CD4-positive, alpha-beta T cell treated with Interleukin-6 at 100 ng/mL for 8 hours (primary cell): ENCODE measurements around the gene VWA3A.

Source experiments
- DNase-seq: peaks from one replicate; pipeline ENCODE4 v3.0.0-alpha.2; 2020; ENCODE audit warnings: mixed read lengths, low spot score

Gene VWA3A

GRCh38 chr16:22203091-22203490 lies 110.8 kb downstream of the VWA3A start:
- no peak for DNase-seq

- no peak for DNase-seq
These were observed 111.8 kb downstream of the VWA3A start for GRCh38 chr16:22204091-22204655.

- no peak for DNase-seq
These were observed 113.3 kb downstream of the VWA3A start for GRCh38 chr16:22205577-22206012.

GRCh38 chr16:22206013-22206841 lies 113.9 kb downstream of the VWA3A start, which contains the start of gene EEF2K:
Gene EEF2K, plus strand, starts transcription at chr16:22206278. Its CDS starts 19,452 bp downstream, at chr16:22225730.
- peak; percentile 84 for DNase-seq
